Activated T-cell treated with anti-CD3 and anti-CD28 coated beads, Interleukin-2, amount 50 U/mL, for 24 hours (primary cell): ENCODE data around the gene LACRT.
"Not testable (repeated sequence)": the region's sequence is repeated elsewhere in the genome, so short reads cannot be mapped to it uniquely, and the experiment has no call there.

Experiments used
- DNase-seq: peaks from one replicate; pipeline ENCODE4 v3.0.0-alpha.2; 2020
- H3K27ac Mint-ChIP-seq: 2 replicates; pipeline ENCODE4 v1.8.0; 2020; ENCODE audit warnings: mild to moderate bottlenecking, mixed read lengths
- H3K27me3 Mint-ChIP-seq: 2 replicates; pipeline ENCODE4 v1.8.0; 2020; ENCODE audit warnings: mixed read lengths
- H3K36me3 Mint-ChIP-seq: 2 replicates; pipeline ENCODE4 v1.8.0; 2020; ENCODE audit warnings: low read depth, mixed read lengths
- H3K4me1 Mint-ChIP-seq: 2 replicates; pipeline ENCODE4 v1.8.0; 2020; ENCODE audit warnings: low read depth, mixed read lengths
- H3K4me3 Mint-ChIP-seq: 2 replicates; pipeline ENCODE4 v1.8.0; 2020; ENCODE audit warnings: mild to moderate bottlenecking, moderate library complexity, mixed read lengths
- H3K9me3 Mint-ChIP-seq: 2 replicates; pipeline ENCODE4 v1.8.0; 2020; ENCODE audit warnings: mixed read lengths

Gene LACRT

GRCh38 chr12:54654926-54655325, 20.2 kb upstream of the LACRT start:
- Mint-ChIP-seq H3K4me1 (no peaks in the 10 kb centered on the region), H3K4me3 (no peak overlapping the region), H3K27ac (no peak overlapping the region)

GRCh38 chr12:54653025-54653424, 18.3 kb upstream of the LACRT start:
- H3K27me3 Mint-ChIP-seq = peaks cover 16% of the 10 kb centered on the region
- no peaks in the 10 kb centered on the region for H3K36me3 Mint-ChIP-seq
- H3K9me3 Mint-ChIP-seq = no peaks in the 10 kb centered on the region
- H3K4me3 Mint-ChIP-seq = no peak overlapping the region
- DNase-seq = no peak
- no peak overlapping the region for H3K27ac Mint-ChIP-seq
- no peaks in the 10 kb centered on the region for H3K4me1 Mint-ChIP-seq

More at GRCh38 chr12:54654926-54655325, 20.2 kb upstream of the LACRT start:
- DNase-seq = no peak
- Mint-ChIP-seq H3K36me3 (no peaks in the 10 kb centered on the region), H3K27me3 (peaks cover 25% of the 10 kb centered on the region), H3K9me3 (no peaks in the 10 kb centered on the region)

- Mint-ChIP-seq H3K27ac (no peak overlapping the region), H3K4me3 (no peak overlapping the region), H3K36me3 (no peaks in the 10 kb centered on the region), H3K9me3 (no peaks in the 10 kb centered on the region), H3K27me3 (peaks cover 33% of the 10 kb centered on the region), H3K4me1 (no peaks in the 10 kb centered on the region)
- no peak for DNase-seq
These were observed 16.2 kb upstream of the LACRT start for GRCh38 chr12:54650889-54651288.

GRCh38 chr12:54650409-54650808, 15.7 kb upstream of the LACRT start:
- peaks cover 38% of the 10 kb centered on the region for H3K27me3 Mint-ChIP-seq
- H3K27ac Mint-ChIP-seq = no peak overlapping the region
- H3K4me3 Mint-ChIP-seq = no peak overlapping the region
- H3K9me3 Mint-ChIP-seq = no peaks in the 10 kb centered on the region
- no peaks in the 10 kb centered on the region for H3K4me1 Mint-ChIP-seq
- no peaks in the 10 kb centered on the region for H3K36me3 Mint-ChIP-seq
- no peak for DNase-seq

- H3K4me3 Mint-ChIP-seq = no peak overlapping the region
- H3K4me1 Mint-ChIP-seq = no peaks in the 10 kb centered on the region
- H3K27ac Mint-ChIP-seq = no peak overlapping the region
- peaks cover 42% of the 10 kb centered on the region for H3K27me3 Mint-ChIP-seq
- no peaks in the 10 kb centered on the region for H3K36me3 Mint-ChIP-seq
- H3K9me3 Mint-ChIP-seq = no peaks in the 10 kb centered on the region
- no peak for DNase-seq
These were observed 15.1 kb upstream of the LACRT start for GRCh38 chr12:54649825-54650224.

- Mint-ChIP-seq H3K4me1 (no peaks in the 10 kb centered on the region), H3K9me3 (no peaks in the 10 kb centered on the region), H3K27ac (no peak within 1 kb of the TSS), H3K4me3 (no peak within 1 kb of the TSS), H3K27me3 (peaks cover 53% of the 10 kb centered on the region), H3K36me3 (no peaks in the 10 kb centered on the region)
- no peak for DNase-seq
These were observed 13.6 kb upstream of the LACRT start, which contains the start of gene DCD for GRCh38 chr12:54648265-54648664. DCD (minus strand) TSS chr12:54648365; CDS start chr12:54648303, 62 bp downstream.

- no peaks in the 10 kb centered on the region for H3K4me1 Mint-ChIP-seq
- H3K27ac Mint-ChIP-seq = no peak overlapping the region
- no peak for DNase-seq
- no peak overlapping the region for H3K4me3 Mint-ChIP-seq
- peaks cover 4% of the 10 kb centered on the region for H3K9me3 Mint-ChIP-seq
- H3K27me3 Mint-ChIP-seq = peaks cover 29% of the 10 kb centered on the region
- no peaks in the 10 kb centered on the region for H3K36me3 Mint-ChIP-seq
These were observed 6.9 kb upstream of the LACRT start for GRCh38 chr12:54641554-54641953.

- H3K4me1 Mint-ChIP-seq = no peaks in the 10 kb centered on the region
- H3K36me3 Mint-ChIP-seq = no peaks in the 10 kb centered on the region
- H3K9me3 Mint-ChIP-seq = peaks cover 4% of the 10 kb centered on the region
- no peak overlapping the region for H3K4me3 Mint-ChIP-seq
- no peak overlapping the region for H3K27ac Mint-ChIP-seq
- no peak for DNase-seq
- H3K27me3 Mint-ChIP-seq = peaks cover 24% of the 10 kb centered on the region
These were observed 6.4 kb upstream of the LACRT start for GRCh38 chr12:54641089-54641488.

- H3K27me3 Mint-ChIP-seq, H3K4me1 Mint-ChIP-seq, H3K27ac Mint-ChIP-seq, H3K4me3 Mint-ChIP-seq, DNase-seq, H3K36me3 Mint-ChIP-seq, H3K9me3 Mint-ChIP-seq: not testable (repeated sequence)
These were observed 4.4 kb upstream of the LACRT start for GRCh38 chr12:54639112-54639511.

GRCh38 chr12:54631988-54632728, 2.5 kb downstream of the LACRT start:
- H3K4me1 Mint-ChIP-seq = peaks cover 2% of the 10 kb centered on the region
- no peak for DNase-seq
- H3K27ac Mint-ChIP-seq = no peak overlapping the region
- H3K4me3 Mint-ChIP-seq = no peak overlapping the region
- peaks cover 9% of the 10 kb centered on the region for H3K9me3 Mint-ChIP-seq
- H3K36me3 Mint-ChIP-seq = no peaks in the 10 kb centered on the region
- H3K27me3 Mint-ChIP-seq = peaks cover 50% of the 10 kb centered on the region

GRCh38 chr12:54631551-54631950, 3.1 kb downstream of the LACRT start:
- no peak overlapping the region for H3K27ac Mint-ChIP-seq
- peaks cover 12% of the 10 kb centered on the region for H3K9me3 Mint-ChIP-seq
- H3K4me3 Mint-ChIP-seq = no peak overlapping the region
- DNase-seq = no peak
- H3K4me1 Mint-ChIP-seq = peaks cover 2% of the 10 kb centered on the region
- H3K27me3 Mint-ChIP-seq = peaks cover 54% of the 10 kb centered on the region
- no peaks in the 10 kb centered on the region for H3K36me3 Mint-ChIP-seq

GRCh38 chr12:54629925-54630324, 4.8 kb downstream of the LACRT start:
- Mint-ChIP-seq H3K4me3 (no peak overlapping the region), H3K27me3 (peaks cover 68% of the 10 kb centered on the region), H3K36me3 (no peaks in the 10 kb centered on the region), H3K9me3 (peaks cover 12% of the 10 kb centered on the region), H3K27ac (no peak overlapping the region), H3K4me1 (peaks cover 2% of the 10 kb centered on the region)
- no peak for DNase-seq

- DNase-seq = no peak
These were observed 6.4 kb downstream of the LACRT start for GRCh38 chr12:54628186-54628846.

GRCh38 chr12:54627304-54627703, 7.4 kb downstream of the LACRT start:
- DNase-seq = no peak
- no peak overlapping the region for H3K4me3 Mint-ChIP-seq
- H3K36me3 Mint-ChIP-seq = no peaks in the 10 kb centered on the region
- peaks cover 78% of the 10 kb centered on the region for H3K27me3 Mint-ChIP-seq
- no peak overlapping the region for H3K27ac Mint-ChIP-seq
- peaks cover under 1% of the 10 kb centered on the region for H3K4me1 Mint-ChIP-seq
- peaks cover 12% of the 10 kb centered on the region for H3K9me3 Mint-ChIP-seq

More at GRCh38 chr12:54628186-54628846, 6.4 kb downstream of the LACRT start:
- no peaks in the 10 kb centered on the region for H3K36me3 Mint-ChIP-seq
- H3K27ac Mint-ChIP-seq = no peak overlapping the region
- no peak overlapping the region for H3K4me3 Mint-ChIP-seq
- peaks cover 74% of the 10 kb centered on the region for H3K27me3 Mint-ChIP-seq
- peaks cover 12% of the 10 kb centered on the region for H3K9me3 Mint-ChIP-seq
- peaks cover 2% of the 10 kb centered on the region for H3K4me1 Mint-ChIP-seq

GRCh38 chr12:54625598-54625997, 9.1 kb downstream of the LACRT start:
- DNase-seq = no peak
- Mint-ChIP-seq H3K4me3 (no peak overlapping the region), H3K27me3 (peaks cover 88% of the 10 kb centered on the region), H3K36me3 (no peaks in the 10 kb centered on the region), H3K4me1 (no peaks in the 10 kb centered on the region), H3K9me3 (peaks cover 12% of the 10 kb centered on the region), H3K27ac (no peak overlapping the region)
